HG02885 (cell line): ENCODE data around the gene ABCC8.

Experiments used
- ATAC-seq: cut with Tn5 transposase; IDR thresholded peaks from one replicate; pipeline ENCODE4 v1.9.1; 2021; ENCODE audit warnings: mild to moderate bottlenecking; ENCODE audit not compliant: unreplicated experiment, poor library complexity

ABCC8 gene

GRCh38 chr11:17476317-17477083, at the start of gene ABCC8:
TSS of gene ABCC8 (minus strand) at chr11:17476845. CDS start at chr11:17476776, 69 bp downstream.
- ATAC-seq: no peak

- no peak for ATAC-seq
These were observed 49.7 kb upstream of the ABCC8 start for GRCh38 chr11:17526326-17526725.

GRCh38 chr11:17525570-17525969, 48.9 kb upstream of the ABCC8 start:
- ATAC-seq: no peak

- ATAC-seq: no peak
These were observed 47.6 kb upstream of the ABCC8 start for GRCh38 chr11:17524221-17524620.

GRCh38 chr11:17522655-17523054, 46.0 kb upstream of the ABCC8 start:
- ATAC-seq: no peak

- ATAC-seq: no peak
These were observed 44.7 kb upstream of the ABCC8 start for GRCh38 chr11:17521106-17521900.

- no peak for ATAC-seq
These were observed 42.6 kb upstream of the ABCC8 start for GRCh38 chr11:17519061-17519885.

- no peak for ATAC-seq
These were observed 41.7 kb upstream of the ABCC8 start for GRCh38 chr11:17518366-17518765.

- no peak for ATAC-seq
These were observed 40.5 kb upstream of the ABCC8 start for GRCh38 chr11:17517186-17517585.

GRCh38 chr11:17516551-17517150, 40.0 kb upstream of the ABCC8 start:
- no peak for ATAC-seq

GRCh38 chr11:17515443-17516176, 39.0 kb upstream of the ABCC8 start:
- no peak for ATAC-seq

- ATAC-seq: no peak
These were observed 37.8 kb upstream of the ABCC8 start for GRCh38 chr11:17514476-17514875.

- no peak for ATAC-seq
These were observed 37.2 kb upstream of the ABCC8 start for GRCh38 chr11:17513853-17514252.

- ATAC-seq: no peak
These were observed 35.5 kb upstream of the ABCC8 start for GRCh38 chr11:17512101-17512500.

GRCh38 chr11:17511571-17511970, 34.9 kb upstream of the ABCC8 start:
- no peak for ATAC-seq

GRCh38 chr11:17510507-17511206, 34.0 kb upstream of the ABCC8 start:
- ATAC-seq: no peak

- ATAC-seq: no peak
These were observed 32.1 kb upstream of the ABCC8 start for GRCh38 chr11:17508791-17509190.

GRCh38 chr11:17508306-17508705, 31.7 kb upstream of the ABCC8 start:
- ATAC-seq: no peak

GRCh38 chr11:17507773-17508172, 31.1 kb upstream of the ABCC8 start:
- no peak for ATAC-seq
